IMR-90 (cell line): ENCODE measurements around the gene HYDIN. TPM values are rescaled to one million over a fixed set of nuclear protein-coding genes. Genes with fewer than 3 reads are reported as not detected.

Source experiments
- ATAC-seq: fragments of 200-7000 bp; cut with Tn5 transposase; 2 replicates; pipeline ENCODE4 v1.9.1; 2020; ENCODE audit warnings: low read depth, mild to moderate bottlenecking, moderate library complexity
- BruUV-seq: library from RNA; stranded (reverse); fragments of 400-500 nt; replicated peaks from 2 replicates; lab custom pipeline; 2021; lab: Mats Ljungman, UMichigan
- CTCF ChIA-PET: fragments of 300-600 bp; formaldehyde crosslinking; extraction: SDS; loops from one replicate; lab custom pipeline; 2021; ENCODE audit warnings: antibody characterized with exemption; lab: Yijun Ruan, JAX
- POLR2A ChIA-PET: fragments of 300-600 bp; sonication (Branson Sonifier 250); formaldehyde crosslinking; loops from one replicate; lab custom pipeline; 2022; ENCODE audit warnings: antibody characterized with exemption; ENCODE audit not compliant: unreplicated experiment; lab: Charles Lee
- DNase-seq: peaks from one replicate; pipeline ENCODE4 v3.0.0; 2013
- H2AFZ ChIP-seq: replicated peaks from 2 replicates; pipeline ENCODE3; 2013; ENCODE audit warnings: low read length, mild to moderate bottlenecking; ENCODE audit not compliant: poor library complexity
- H2AK5ac ChIP-seq: 2 replicates; pipeline ENCODE4 v1.6.1; 2013; ENCODE audit warnings: low read depth, low read length, inconsistent platforms
- H2AK9ac ChIP-seq: replicated peaks from 2 replicates; pipeline ENCODE3; 2013; ENCODE audit warnings: mild to moderate bottlenecking, low read depth, low read length, moderate library complexity; ENCODE audit not compliant: poor library complexity
- H2BK120ac ChIP-seq: 2 replicates; pipeline ENCODE4 v1.6.1; 2013; ENCODE audit warnings: low read depth, low read length, inconsistent platforms
- H2BK15ac ChIP-seq: 3 replicates; pipeline ENCODE4 v1.6.1; 2013; ENCODE audit warnings: low read depth, low read length, inconsistent platforms
- H2BK20ac ChIP-seq: 2 replicates; pipeline ENCODE4 v1.6.1; 2013; ENCODE audit warnings: low read depth, mild to moderate bottlenecking, inconsistent platforms, low read length, moderate library complexity
- H2BK5ac ChIP-seq: 2 replicates; pipeline ENCODE4 v1.6.1; 2013; ENCODE audit warnings: mild to moderate bottlenecking, low read depth, low read length, inconsistent platforms; ENCODE audit not compliant: poor library complexity, severe bottlenecking
- H3K14ac ChIP-seq: replicated peaks from 2 replicates; pipeline ENCODE4 v1.6.1; 2013; ENCODE audit warnings: low read depth, low read length, inconsistent platforms
- H3K18ac ChIP-seq: 2 replicates; pipeline ENCODE4 v1.6.1; 2013; ENCODE audit warnings: low read depth, low read length, control low read depth
- H3K23ac ChIP-seq: 2 replicates; pipeline ENCODE4 v1.6.1; 2013; ENCODE audit warnings: low read depth, low read length, inconsistent platforms
- H3K27ac ChIP-seq: 2 replicates; pipeline ENCODE4 v1.5.1; 2013; ENCODE audit warnings: mild to moderate bottlenecking, control low read depth, low read length; ENCODE audit not compliant: insufficient read depth
- H3K27me3 ChIP-seq: 2 replicates; pipeline ENCODE4 v1.6.1; 2013; ENCODE audit warnings: low read length; ENCODE audit not compliant: control insufficient read depth, insufficient read depth
- H3K36me3 ChIP-seq: 2 replicates; pipeline ENCODE4 v1.6.1; 2013; ENCODE audit warnings: low read length, mixed read lengths; ENCODE audit not compliant: control insufficient read depth, insufficient read depth
- H3K4ac ChIP-seq: 2 replicates; pipeline ENCODE4 v1.6.1; 2013; ENCODE audit warnings: low read depth, low read length, inconsistent platforms
- H3K4me1 ChIP-seq: 2 replicates; pipeline ENCODE4 v1.6.1; 2013; ENCODE audit warnings: low read length, mixed read lengths; ENCODE audit not compliant: control insufficient read depth, insufficient read depth
- H3K4me2 ChIP-seq: 2 replicates; pipeline ENCODE4 v1.6.1; 2013; ENCODE audit warnings: low read depth, mild to moderate bottlenecking, control low read depth, low read length, moderate library complexity
- H3K4me3 ChIP-seq: 2 replicates; pipeline ENCODE4 v1.5.1; 2013; ENCODE audit warnings: low read depth, mild to moderate bottlenecking, control low read depth, low read length, moderate library complexity; ENCODE audit not compliant: insufficient read depth
- H3K56ac ChIP-seq: 2 replicates; pipeline ENCODE4 v1.6.1; 2013; ENCODE audit warnings: low read length, inconsistent platforms; ENCODE audit not compliant: insufficient read depth; ENCODE audit errors: extremely low read depth
- H3K79me1 ChIP-seq, 2 experiments: 2 replicates each; pipeline ENCODE4 v1.6.1; 2013; ENCODE audit warnings: low read length in 2 of 2, inconsistent platforms in 1 of 2, low read depth in 1 of 2
- H3K9ac ChIP-seq: 2 replicates; pipeline ENCODE4 v1.6.1; 2013; ENCODE audit warnings: low read depth, low read length, control low read depth
- H3K9me1 ChIP-seq: 2 replicates; pipeline ENCODE4 v1.6.1; 2013; ENCODE audit warnings: low read length, inconsistent platforms; ENCODE audit not compliant: insufficient read depth
- H3K9me3 ChIP-seq: 2 replicates; pipeline ENCODE4 v1.6.1; 2013; ENCODE audit warnings: low read length; ENCODE audit not compliant: control insufficient read depth, insufficient read depth
- H4K20me1 ChIP-seq: 2 replicates; pipeline ENCODE4 v1.6.1; 2013; ENCODE audit warnings: low read length, inconsistent platforms; ENCODE audit not compliant: insufficient read depth
- H4K5ac ChIP-seq: 2 replicates; pipeline ENCODE4 v1.6.1; 2013; ENCODE audit warnings: mild to moderate bottlenecking, low read depth, low read length, control low read depth
- H4K8ac ChIP-seq, 2 experiments: 2 replicates each; pipeline ENCODE4 v1.6.1; 2013; ENCODE audit warnings: low read depth in 2 of 2, low read length in 2 of 2, control low read depth in 1 of 2, inconsistent platforms in 1 of 2
- H4K91ac ChIP-seq: 2 replicates; pipeline ENCODE4 v1.6.1; 2013; ENCODE audit warnings: low read depth, low read length, inconsistent platforms; ENCODE audit not compliant: insufficient read depth
- BHLHE40 ChIP-seq: fragments of 150-350 bp; IDR thresholded peaks from 2 replicates; pipeline ENCODE4 v1.6.1; 2016; ENCODE audit warnings: mild to moderate bottlenecking, low read depth, low read length
- CHD1 ChIP-seq: IDR thresholded peaks from 2 replicates; pipeline ENCODE4 v1.6.1; 2012; ENCODE audit warnings: low read depth, low read length, improper control_type of control experiment
- FOS ChIP-seq: fragments of 150-350 bp; IDR thresholded peaks from 2 replicates; pipeline ENCODE4 v1.6.1; 2016; ENCODE audit warnings: low read depth, low read length
- MAFK ChIP-seq: IDR thresholded peaks from 2 replicates; pipeline ENCODE4 v1.6.1; 2012; ENCODE audit warnings: low read depth, low read length, improper control_type of control experiment
- RAD21 ChIP-seq: IDR thresholded peaks from 2 replicates; pipeline ENCODE4 v1.6.1; 2012; ENCODE audit warnings: low read length, improper control_type of control experiment
- RCOR1 ChIP-seq: IDR thresholded peaks from 2 replicates; pipeline ENCODE4 v1.6.1; 2012; ENCODE audit warnings: mild to moderate bottlenecking, low read length, improper control_type of control experiment; ENCODE audit not compliant: insufficient replicate concordance
- SMC3 ChIP-seq: fragments of 150-350 bp; IDR thresholded peaks from 2 replicates; pipeline ENCODE4 v1.6.1; 2016; ENCODE audit warnings: low read depth, mild to moderate bottlenecking, antibody characterized with exemption, low read length, moderate library complexity
- WGBS, 2 experiments: methylation state at CpG; one replicate each; pipeline versions ENCODE4 v1.1.5 to v1.1.7; 2013; ENCODE audit warnings: missing lambda C conversion rate in 2 of 2; ENCODE audit not compliant: insufficient read length in 1 of 2; ENCODE audit errors: extremely low coverage in 2 of 2; 5-methylcytosine and 5-hydroxymethylcytosine counted together
- dilution Hi-C: fragments of 300-500 bp; cut with HindIII; formaldehyde crosslinking; loops from one replicate; pipeline ENCODE4 v1.14.3; 2018; ENCODE audit warnings: low sequenced_read_pairs; ENCODE audit not compliant: unreplicated experiment
- in situ Hi-C: fragments of 300-500 bp; cut with MboI; formaldehyde crosslinking; loops from 3 replicates; pipeline ENCODE4 v1.14.3; 2019; ENCODE audit warnings: low sequenced_read_pairs, inconsistent platforms, mixed read lengths
- intact Hi-C: fragments of 100-400 bp; cut with micrococcal nuclease; formaldehyde crosslinking; loops from 2 replicates; pipeline ENCODE4 v1.10.0; 2022
- polyA plus RNA-seq, 3 experiments: library from polyadenylated mRNA; depleted of rRNA; stranded (reverse); fragments of >200 nt; gene quantifications; 2 replicates each; pipeline ENCODE4 v1.2.3, GENCODE V29; 2012; ENCODE audit warnings: low replicate concordance in 1 of 3
- total RNA-seq: library from RNA; depleted of rRNA; stranded (reverse); fragments of >200 nt; gene quantifications from 2 replicates; pipeline ENCODE4 v1.2.3, GENCODE V29; 2012
- TF ChIP-seq, protein P1 (sequence below): fragments of 150-350 bp; IDR thresholded peaks from 2 replicates; pipeline ENCODE4 v1.6.1; 2017; ENCODE audit warnings: mild to moderate bottlenecking, antibody characterized with exemption, low read length, low read depth

Gene HYDIN
- total and polyA plus RNA-seq, 2 of the 4 experiments (the other 2 are of a cell fraction), result 0.18 to 0.27 TPM

DNA sequence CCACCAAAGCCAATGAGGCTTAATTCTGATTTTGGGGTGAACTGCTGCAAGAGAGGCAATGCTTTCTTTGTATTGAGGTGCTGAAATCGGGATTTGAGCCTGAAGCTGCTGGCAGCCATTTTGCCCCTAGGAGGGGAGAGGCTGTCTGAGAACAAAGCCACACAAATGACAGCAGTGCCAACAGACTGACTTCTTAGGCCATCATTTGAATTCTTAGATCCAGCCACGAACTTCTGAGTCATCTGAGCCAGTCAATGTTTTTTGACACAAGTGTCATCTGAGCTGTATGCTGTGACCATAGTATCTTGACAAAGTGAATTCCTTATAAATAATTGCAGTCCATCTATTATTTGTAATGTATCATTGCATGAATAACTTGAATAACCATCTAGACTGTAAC, 29.0 kb downstream of the HYDIN start:
- no peaks in the 10 kb centered on the region for H3K4me1 ChIP-seq
- H3K9me1 ChIP-seq, result no peaks in the 10 kb centered on the region
- no peaks in the 10 kb centered on the region for H3K79me1 ChIP-seq
- H3K27me3 ChIP-seq, result no peaks in the 10 kb centered on the region
- CTCF ChIA-PET, result no interaction called here
- no peak overlapping the region for H2BK20ac ChIP-seq
- BruUV-seq, result no TSS peak
- H3K4ac ChIP-seq, result no peak overlapping the region
- dilution Hi-C loops (no loop called here), in situ Hi-C loops (no loop called here), intact Hi-C loops (no loop called here)
- no peak overlapping the region for H4K5ac ChIP-seq
- no peak overlapping the region for H2BK15ac ChIP-seq
- TF ChIP-seq, protein P1, sequence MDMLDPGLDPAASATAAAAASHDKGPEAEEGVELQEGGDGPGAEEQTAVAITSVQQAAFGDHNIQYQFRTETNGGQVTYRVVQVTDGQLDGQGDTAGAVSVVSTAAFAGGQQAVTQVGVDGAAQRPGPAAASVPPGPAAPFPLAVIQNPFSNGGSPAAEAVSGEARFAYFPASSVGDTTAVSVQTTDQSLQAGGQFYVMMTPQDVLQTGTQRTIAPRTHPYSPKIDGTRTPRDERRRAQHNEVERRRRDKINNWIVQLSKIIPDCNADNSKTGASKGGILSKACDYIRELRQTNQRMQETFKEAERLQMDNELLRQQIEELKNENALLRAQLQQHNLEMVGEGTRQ, result no peak
- TF ChIP-seq BHLHE40 (no peak), SMC3 (no peak), CHD1 (no peak), FOS (no peak), RAD21 (no peak), MAFK (no peak), RCOR1 (no peak)
- no peak overlapping the region for H3K9ac ChIP-seq
- H3K4me2 ChIP-seq, result no peak overlapping the region
- H2AK9ac ChIP-seq, result no peak overlapping the region
- no peak overlapping the region for H2BK120ac ChIP-seq
- POLR2A ChIA-PET, result no interaction called here
- H2AK5ac ChIP-seq, result no peak overlapping the region
- H3K56ac ChIP-seq, result no peak overlapping the region
- no peaks in the 10 kb centered on the region for H3K36me3 ChIP-seq
- H4K20me1 ChIP-seq, result no peaks in the 10 kb centered on the region
- no peak for ATAC-seq
- no peak for DNase-seq
- H3K23ac ChIP-seq, result no peak overlapping the region
- H4K91ac ChIP-seq, result no peak overlapping the region
- H2BK5ac ChIP-seq, result no peak overlapping the region
- H3K9me3 ChIP-seq, result no peaks in the 10 kb centered on the region
- no peak overlapping the region for H3K18ac ChIP-seq
- H3K27ac ChIP-seq, result no peak overlapping the region
- H3K4me3 ChIP-seq, result no peak overlapping the region
- no CpG with 5 or more reads among the region's 2 CpGs for WGBS, 2 experiments
- H2AFZ ChIP-seq, result no peak overlapping the region
- no peak overlapping the region for H3K14ac ChIP-seq
- H4K8ac ChIP-seq, result no peak overlapping the region
